Upper lobe of right lung (tissue), 1 donor: Measurements from ENCODE around the gene PLCL2. TPM values are rescaled to one million over a fixed set of nuclear protein-coding genes. Genes with fewer than 3 reads are reported as not detected.

Experiments used
- ATAC-seq: fragments of 200-7000 bp; cut with Tn5 transposase; one replicate; pipeline ENCODE4 v1.9.1; 2020; ENCODE audit warnings: mild to moderate bottlenecking, moderate library complexity
- DNase-seq: peaks from one replicate; pipeline ENCODE4 v3.0.0-alpha.2; 2020
- H3K27ac ChIP-seq: fragments of 200-600 bp; one replicate; pipeline ENCODE4 v1.8.0; 2022
- H3K27me3 ChIP-seq: fragments of 200-600 bp; one replicate; pipeline ENCODE4 v1.8.0; 2022; ENCODE audit warnings: mild to moderate bottlenecking
- H3K36me3 ChIP-seq: fragments of 200-600 bp; one replicate; pipeline ENCODE4 v1.8.0; 2022
- H3K4me1 ChIP-seq: fragments of 200-600 bp; one replicate; pipeline ENCODE4 v1.8.0; 2022
- H3K4me3 ChIP-seq: fragments of 200-600 bp; one replicate; pipeline ENCODE4 v1.8.0; 2022; ENCODE audit warnings: mild to moderate bottlenecking
- H3K9me3 ChIP-seq: fragments of 200-600 bp; one replicate; pipeline ENCODE4 v1.8.0; 2022
- CTCF ChIP-seq: fragments of 200-600 bp; IDR thresholded peaks from one replicate; pipeline ENCODE4 v1.8.0; 2022; ENCODE audit warnings: antibody characterized with exemption
- intact Hi-C: fragments of 100-400 bp; cut with DNase I; formaldehyde crosslinking; loops from one replicate; pipeline ENCODE4 v1.11.0; 2022
- total RNA-seq: library from RNA; stranded (reverse); fragmentation: NEBNext Ultra II Directional; extraction: Animal tissue kit (Norgen Biotek cat#: 25700); gene quantifications from one replicate; pipeline ENCODE4 v1.2.1, GENCODE V29; 2021
- donor health status: DM: no; HTN: yes; CAD: no; lungs with severe emphysema.

PLCL2 gene
- total RNA-seq, 1 donor from 2014 or later = 9.1 TPM

- DNase-seq (no peak), ATAC-seq (no peak)
- Histone ChIP-seq H3K27me3 (no peaks in the 10 kb centered on the region), H3K36me3 (no peaks in the 10 kb centered on the region), H3K27ac (no peak overlapping the region), H3K4me1 (no peaks in the 10 kb centered on the region), H3K4me3 (no peak overlapping the region), H3K9me3 (no peaks in the 10 kb centered on the region)
- no peak for TF ChIP-seq CTCF
- intact Hi-C loops = no loop called here
Observed at GRCh38 chr3:16917980-16918682, 33.4 kb downstream of the PLCL2 start.

- Histone ChIP-seq H3K9me3 (no peaks in the 10 kb centered on the region), H3K27me3 (no peaks in the 10 kb centered on the region), H3K27ac (no peak overlapping the region), H3K4me3 (no peak overlapping the region), H3K36me3 (no peaks in the 10 kb centered on the region), H3K4me1 (no peaks in the 10 kb centered on the region)
- ATAC-seq (no peak), DNase-seq (no peak)
- TF ChIP-seq CTCF = no peak
- intact Hi-C loops = no loop called here
Observed at GRCh38 chr3:16918683-16919025, 33.9 kb downstream of the PLCL2 start.

- ATAC-seq (no peak), DNase-seq (no peak)
- H3K27me3 ChIP-seq = no peaks in the 10 kb centered on the region
- peaks cover 4% of the 10 kb centered on the region for H3K9me3 ChIP-seq
- intact Hi-C loops = no loop called here
- H3K27ac ChIP-seq = no peak overlapping the region
- no peak overlapping the region for H3K4me3 ChIP-seq
- H3K36me3 ChIP-seq = no peaks in the 10 kb centered on the region
- no peak for TF ChIP-seq CTCF
- no peaks in the 10 kb centered on the region for H3K4me1 ChIP-seq
Observed at GRCh38 chr3:16923112-16923511, 38.4 kb downstream of the PLCL2 start.

GRCh38 chr3:16927485-16927884 is 42.7 kb downstream of the PLCL2 start:
- DNase-seq (no peak), ATAC-seq (no peak)
- Histone ChIP-seq H3K36me3 (no peaks in the 10 kb centered on the region), H3K4me3 (no peak overlapping the region), H3K9me3 (peaks cover 4% of the 10 kb centered on the region), H3K4me1 (no peaks in the 10 kb centered on the region), H3K27me3 (no peaks in the 10 kb centered on the region), H3K27ac (no peak overlapping the region)
- no peak for TF ChIP-seq CTCF
- intact Hi-C loops = no loop called here

- Histone ChIP-seq H3K4me1 (no peaks in the 10 kb centered on the region), H3K36me3 (no peaks in the 10 kb centered on the region), H3K9me3 (peaks cover 4% of the 10 kb centered on the region), H3K27ac (no peak overlapping the region), H3K4me3 (no peak overlapping the region), H3K27me3 (no peaks in the 10 kb centered on the region)
- TF ChIP-seq CTCF = no peak
- intact Hi-C loops = no loop called here
- no peak for DNase-seq
- no peak for ATAC-seq
Observed at GRCh38 chr3:16928386-16929132, 43.8 kb downstream of the PLCL2 start.
